ENCODE data around the gene GPSM1. TPM values are rescaled to one million over a fixed set of nuclear protein-coding genes. Genes with fewer than 3 reads are reported as not detected.
A peak's percentile ranks its signal among the peaks of the same experiment; 100 is the strongest.

The GPSM1 gene
- total and polyA plus RNA-seq, 7 experiments from 2014 or later = 0.87 to 11.5 (median 8.4) TPM

DNA sequence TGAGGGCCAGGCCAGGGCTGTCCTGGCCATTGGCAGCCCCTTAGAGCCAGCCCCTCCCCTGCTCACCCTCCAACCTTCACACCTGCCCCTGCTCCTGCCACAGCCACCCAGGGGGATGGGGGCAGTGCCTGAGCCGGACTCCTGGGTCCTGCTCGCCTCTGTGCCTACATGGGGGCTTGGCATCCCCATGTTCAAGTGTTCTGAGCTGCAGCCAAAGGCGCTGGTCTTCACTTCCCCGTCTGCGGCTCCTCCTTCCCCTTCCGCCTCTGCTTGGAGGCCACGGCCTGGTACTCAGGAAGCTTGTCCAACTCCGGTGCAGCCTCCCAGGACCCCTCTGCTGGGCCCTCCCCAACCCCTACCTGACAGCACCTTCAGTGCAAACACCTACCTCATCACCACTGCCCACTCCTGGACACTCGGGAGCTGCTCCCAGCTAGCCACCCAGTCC is 38.5 kb downstream of the GPSM1 start:
- POLR2A ChIA-PET = no interaction called here
- H3K4me1 Mint-ChIP-seq = peaks cover 0 to 6% (median 0%) of the 10 kb centered on the region in 7 donors

DNA sequence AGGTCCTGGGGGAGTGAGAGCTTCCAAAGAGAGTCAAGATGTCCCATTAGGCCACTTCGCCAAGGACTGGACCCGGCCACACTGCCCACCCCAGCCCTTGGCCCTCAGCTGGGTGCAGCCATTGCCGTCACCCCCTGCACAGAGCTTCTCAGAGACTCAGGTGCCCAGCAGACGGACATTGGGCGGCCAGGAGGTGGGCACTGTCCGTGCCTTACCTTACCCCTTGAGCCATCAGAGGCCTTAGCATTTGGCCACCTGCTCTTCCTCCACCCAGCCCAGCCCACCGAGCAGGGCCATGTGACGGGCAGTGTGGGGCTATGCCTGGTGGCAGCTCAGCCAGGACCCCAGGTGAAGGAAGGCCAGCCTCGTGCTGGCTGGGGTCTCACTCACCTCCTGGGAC is 39.5 kb downstream of the GPSM1 start:
- Mint-ChIP-seq H3K9me3 (no peaks in the 10 kb centered on the region), H3K4me3 (no peak overlapping the region), H3K36me3 (no peaks in the 10 kb centered on the region), H3K27ac (no peak overlapping the region), H3K4me1 (peaks cover 0 to 6% (median 0%) of the 10 kb centered on the region in 7 donors), H3K27me3 (no peaks in the 10 kb centered on the region)
- Histone ChIP-seq H3K4me1 (ENCODE audit: control insufficient read depth in 2 of 2, insufficient read depth in 2 of 2, low read length in 2 of 2) (peaks cover 0 to 5% of the 10 kb centered on the region in 2 donors), H3K4me3 (ENCODE audit: low read length) (no peak overlapping the region), H3K27me3 (ENCODE audit: control insufficient read depth in 2 of 2, insufficient read depth in 2 of 2, low read length in 2 of 2) (no peaks in the 10 kb centered on the region), H3K9me3 (ENCODE audit: control insufficient read depth in 2 of 3, low read length in 3 of 3) (no peaks in the 10 kb centered on the region), H3K36me3 (ENCODE audit: control insufficient read depth in 2 of 3, insufficient read depth in 3 of 3, low read length in 3 of 3) (no peaks in the 10 kb centered on the region), H3K27ac (ENCODE audit: low read depth, low read length) (no peak overlapping the region)
- ATAC-seq = no peak
- no peak for DNase-seq
- POLR2A ChIA-PET = no interaction called here
- intact Hi-C loops (cut with micrococcal nuclease) = no loop called here
- CTCF ChIA-PET = no interaction called here

More for the DNA sequence above, 38.5 kb downstream of the GPSM1 start:
- Mint-ChIP-seq H3K27ac (no peak overlapping the region), H3K4me3 (peak overlapping the region in 4 of 10 donors; percentile 4 to 52 (median 38)), H3K36me3 (no peaks in the 10 kb centered on the region), H3K27me3 (no peaks in the 10 kb centered on the region), H3K9me3 (no peaks in the 10 kb centered on the region)
- H3K27ac ChIP-seq (ENCODE audit: low read depth, low read length) = no peak overlapping the region
- peaks cover 0 to 6% (median 0%) of the 10 kb centered on the region in 3 experiments for H3K36me3 ChIP-seq (ENCODE audit: control insufficient read depth in 2 of 3, insufficient read depth in 3 of 3, low read length in 3 of 3)
- intact Hi-C loops (cut with micrococcal nuclease) = no loop called here
- ATAC-seq (no peak), DNase-seq (no peak)
- peaks cover 0 to 5% of the 10 kb centered on the region in 2 donors for H3K4me1 ChIP-seq (ENCODE audit: control insufficient read depth in 2 of 2, insufficient read depth in 2 of 2, low read length in 2 of 2)
- CTCF ChIA-PET = no interaction called here
- no peaks in the 10 kb centered on the region for H3K27me3 ChIP-seq (ENCODE audit: control insufficient read depth in 2 of 2, insufficient read depth in 2 of 2, low read length in 2 of 2)
- no peak overlapping the region for H3K4me3 ChIP-seq (ENCODE audit: low read length)
- no peaks in the 10 kb centered on the region for H3K9me3 ChIP-seq (ENCODE audit: control insufficient read depth in 2 of 3, low read length in 3 of 3)

DNA sequence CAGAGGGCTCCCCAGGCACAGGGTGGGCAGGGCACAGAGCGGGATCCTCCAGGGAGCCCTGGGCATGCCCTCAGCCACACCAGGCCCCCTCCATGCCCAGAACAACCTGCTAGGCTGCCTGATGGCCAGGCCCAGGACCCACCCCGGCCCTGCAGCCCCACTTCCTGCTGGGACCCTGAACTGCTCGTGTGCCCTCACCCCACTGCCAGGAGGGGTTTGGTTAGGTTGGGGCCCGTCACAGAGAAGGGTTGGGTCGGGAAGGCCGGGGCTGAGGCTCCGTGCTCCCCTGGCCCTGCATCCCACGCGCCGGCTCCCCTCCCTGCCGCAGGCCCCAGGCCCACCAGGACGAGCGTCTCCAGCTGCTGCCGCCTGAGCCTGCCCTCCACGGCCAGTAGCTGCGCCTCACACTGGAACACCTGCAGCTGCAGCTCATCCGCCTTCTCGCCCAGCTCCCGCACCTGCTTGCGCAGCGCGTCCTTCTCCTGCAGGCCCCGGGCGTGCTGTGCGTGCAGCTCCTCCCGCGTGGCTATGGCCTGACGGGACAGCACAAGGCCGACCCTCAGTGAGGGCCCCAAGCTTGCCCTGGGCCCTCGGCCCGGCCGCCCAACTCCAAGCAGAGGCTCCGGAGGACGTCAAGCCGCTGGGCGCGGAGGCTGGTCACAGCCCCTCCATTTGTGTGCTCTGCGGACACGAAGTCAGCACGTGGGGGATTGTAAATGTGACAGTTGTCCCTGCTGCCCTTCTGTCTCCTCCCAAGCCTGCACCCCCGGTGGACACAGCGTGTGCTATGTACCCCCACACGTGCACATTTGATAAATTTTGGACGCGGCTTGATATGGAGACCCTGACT is 40.2 kb downstream of the GPSM1 start:
- ATAC-seq (no peak), DNase-seq (no peak)
- no peaks in the 10 kb centered on the region for H3K27me3 ChIP-seq (ENCODE audit: control insufficient read depth in 2 of 2, insufficient read depth in 2 of 2, low read length in 2 of 2)
- no peaks in the 10 kb centered on the region for H3K9me3 ChIP-seq (ENCODE audit: control insufficient read depth in 2 of 3, low read length in 3 of 3)
- no peaks in the 10 kb centered on the region for H3K36me3 ChIP-seq (ENCODE audit: control insufficient read depth in 2 of 3, insufficient read depth in 3 of 3, low read length in 3 of 3)
- intact Hi-C loops (cut with micrococcal nuclease) = no loop called here
- Mint-ChIP-seq H3K4me3 (no peak overlapping the region), H3K27ac (no peak overlapping the region), H3K9me3 (no peaks in the 10 kb centered on the region), H3K27me3 (no peaks in the 10 kb centered on the region), H3K4me1 (peaks cover 0 to 5% (median 0%) of the 10 kb centered on the region in 7 donors), H3K36me3 (no peaks in the 10 kb centered on the region)
- H3K4me1 ChIP-seq (ENCODE audit: control insufficient read depth in 2 of 2, insufficient read depth in 2 of 2, low read length in 2 of 2) = peaks cover 0 to 5% of the 10 kb centered on the region in 2 donors
- POLR2A ChIA-PET = no interaction called here
- no peak overlapping the region for H3K27ac ChIP-seq (ENCODE audit: low read depth, low read length)
- no peak overlapping the region for H3K4me3 ChIP-seq (ENCODE audit: low read length)
- CTCF ChIA-PET = no interaction called here

- no peaks in the 10 kb centered on the region for H3K9me3 ChIP-seq (ENCODE audit: control insufficient read depth in 2 of 3, low read length in 3 of 3)
- H3K36me3 ChIP-seq (ENCODE audit: control insufficient read depth in 2 of 3, insufficient read depth in 3 of 3, low read length in 3 of 3) = no peaks in the 10 kb centered on the region
- DNase-seq (no peak), ATAC-seq (no peak)
- ChIA-PET CTCF (no interaction called here), POLR2A (no interaction called here)
- H3K4me3 Mint-ChIP-seq = no peak overlapping the region
- H3K27me3 ChIP-seq (ENCODE audit: control insufficient read depth in 2 of 2, insufficient read depth in 2 of 2, low read length in 2 of 2) = no peaks in the 10 kb centered on the region
- H3K36me3 Mint-ChIP-seq = no peaks in the 10 kb centered on the region
- peaks cover 0 to 3% (median 0%) of the 10 kb centered on the region in 7 donors for H3K4me1 Mint-ChIP-seq
- no peak overlapping the region for H3K27ac ChIP-seq (ENCODE audit: low read depth, low read length)
- H3K4me1 ChIP-seq (ENCODE audit: control insufficient read depth in 2 of 2, insufficient read depth in 2 of 2, low read length in 2 of 2) = peaks cover 0 to 5% of the 10 kb centered on the region in 2 donors
- H3K9me3 Mint-ChIP-seq = no peaks in the 10 kb centered on the region
- no peak overlapping the region for H3K27ac Mint-ChIP-seq
- H3K4me3 ChIP-seq (ENCODE audit: low read length) = no peak overlapping the region
- H3K27me3 Mint-ChIP-seq = no peaks in the 10 kb centered on the region
- intact Hi-C loops (cut with micrococcal nuclease) = no loop called here
Observed at GRCh38 chr9:136368190-136368589, 40.9 kb downstream of the GPSM1 start.

GRCh38 chr9:136370037-136370436 is 42.7 kb downstream of the GPSM1 start:
- ChIA-PET CTCF (no interaction called here), POLR2A (no interaction called here)
- Mint-ChIP-seq H3K27ac (no peak overlapping the region), H3K36me3 (no peaks in the 10 kb centered on the region), H3K27me3 (no peaks in the 10 kb centered on the region), H3K9me3 (no peaks in the 10 kb centered on the region), H3K4me1 (peaks cover 0 to 3% (median 0%) of the 10 kb centered on the region in 7 donors), H3K4me3 (no peak overlapping the region)
- no peak for DNase-seq
- H3K9me3 ChIP-seq (ENCODE audit: control insufficient read depth in 2 of 3, low read length in 3 of 3) = no peaks in the 10 kb centered on the region
- ATAC-seq = no peak
- no peak overlapping the region for H3K27ac ChIP-seq (ENCODE audit: low read depth, low read length)
- H3K4me1 ChIP-seq (ENCODE audit: control insufficient read depth in 2 of 2, insufficient read depth in 2 of 2, low read length in 2 of 2) = no peaks in the 10 kb centered on the region
- no peaks in the 10 kb centered on the region for H3K36me3 ChIP-seq (ENCODE audit: control insufficient read depth in 2 of 3, insufficient read depth in 3 of 3, low read length in 3 of 3)
- H3K4me3 ChIP-seq (ENCODE audit: low read length) = no peak overlapping the region
- no peaks in the 10 kb centered on the region for H3K27me3 ChIP-seq (ENCODE audit: control insufficient read depth in 2 of 2, insufficient read depth in 2 of 2, low read length in 2 of 2)
- intact Hi-C loops (cut with micrococcal nuclease) = no loop called here

DNA sequence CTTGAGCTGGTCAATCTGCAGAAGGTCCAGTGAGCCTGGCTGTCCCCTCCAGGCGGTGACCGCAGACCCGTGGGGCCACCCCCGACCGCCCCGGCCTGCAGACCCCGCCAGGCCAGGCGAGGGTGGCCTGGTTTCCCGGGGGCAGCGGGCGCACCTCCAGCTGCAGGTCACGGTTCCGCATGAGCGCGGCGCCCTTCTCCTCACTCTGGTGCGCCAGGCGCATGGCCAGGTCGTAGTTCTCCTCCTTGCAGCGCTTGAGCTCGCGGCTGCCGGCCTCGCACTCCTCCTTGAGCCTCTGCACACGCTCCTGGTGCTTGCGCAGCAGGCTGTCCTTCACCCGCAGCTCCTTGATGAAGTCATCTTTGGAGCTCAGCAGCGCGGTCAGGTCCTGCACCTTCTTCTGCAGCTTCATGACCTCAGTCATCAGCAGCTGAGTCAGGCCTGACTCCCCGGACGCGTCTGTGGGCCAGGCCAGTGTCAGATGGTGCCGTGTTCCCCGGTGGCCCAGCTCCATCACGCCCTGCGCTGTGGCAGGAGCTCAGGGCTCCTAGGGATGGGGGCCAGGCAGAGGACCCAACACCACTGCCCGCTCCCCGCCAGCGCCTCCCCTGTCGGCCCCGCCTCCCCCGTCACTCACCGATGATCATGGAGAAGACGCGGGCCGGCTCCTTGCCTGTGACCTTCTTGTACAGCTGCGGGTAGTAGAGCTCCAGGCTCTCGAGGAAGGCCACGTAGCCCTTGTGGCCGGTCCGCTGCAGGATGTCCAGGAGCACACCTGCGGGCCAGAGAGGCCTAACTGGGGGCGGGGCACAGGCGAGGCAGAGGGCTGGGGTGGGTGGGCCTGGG is 43.6 kb downstream of the GPSM1 start:
- no peaks in the 10 kb centered on the region for H3K36me3 Mint-ChIP-seq
- no peak overlapping the region for H3K4me3 ChIP-seq (ENCODE audit: low read length)
- ChIA-PET CTCF (interaction anchor here (0.7 kb wide), 1 partner anchor 11 kb away, joined by 3 read pairs; no protein-coding TSS in a partner anchor), POLR2A (no interaction called here)
- ATAC-seq = no peak
- no peaks in the 10 kb centered on the region for H3K27me3 ChIP-seq (ENCODE audit: control insufficient read depth in 2 of 2, insufficient read depth in 2 of 2, low read length in 2 of 2)
- no peaks in the 10 kb centered on the region for H3K9me3 ChIP-seq (ENCODE audit: control insufficient read depth in 2 of 3, low read length in 3 of 3)
- no peaks in the 10 kb centered on the region for H3K4me1 ChIP-seq (ENCODE audit: control insufficient read depth in 2 of 2, insufficient read depth in 2 of 2, low read length in 2 of 2)
- H3K27ac Mint-ChIP-seq = no peak overlapping the region
- no peak for DNase-seq
- H3K27me3 Mint-ChIP-seq = no peaks in the 10 kb centered on the region
- peaks cover 0 to under 1% (median 0%) of the 10 kb centered on the region in 7 donors for H3K4me1 Mint-ChIP-seq
- no peak overlapping the region for H3K4me3 Mint-ChIP-seq
- no peaks in the 10 kb centered on the region for H3K36me3 ChIP-seq (ENCODE audit: control insufficient read depth in 2 of 3, insufficient read depth in 3 of 3, low read length in 3 of 3)
- H3K9me3 Mint-ChIP-seq = no peaks in the 10 kb centered on the region
- H3K27ac ChIP-seq (ENCODE audit: low read depth, low read length) = no peak overlapping the region
- intact Hi-C loops (cut with micrococcal nuclease) = no loop called here
